Activated naive CD4-positive, alpha-beta T cell (primary cell): Measurements from ENCODE around the gene PCDHB16.

Experiments
- DNase-seq, 4 experiments: peaks; one replicate each; lab custom pipeline; 2025; lab: John Stamatoyannopoulos, UW

The PCDHB16 gene

DNA sequence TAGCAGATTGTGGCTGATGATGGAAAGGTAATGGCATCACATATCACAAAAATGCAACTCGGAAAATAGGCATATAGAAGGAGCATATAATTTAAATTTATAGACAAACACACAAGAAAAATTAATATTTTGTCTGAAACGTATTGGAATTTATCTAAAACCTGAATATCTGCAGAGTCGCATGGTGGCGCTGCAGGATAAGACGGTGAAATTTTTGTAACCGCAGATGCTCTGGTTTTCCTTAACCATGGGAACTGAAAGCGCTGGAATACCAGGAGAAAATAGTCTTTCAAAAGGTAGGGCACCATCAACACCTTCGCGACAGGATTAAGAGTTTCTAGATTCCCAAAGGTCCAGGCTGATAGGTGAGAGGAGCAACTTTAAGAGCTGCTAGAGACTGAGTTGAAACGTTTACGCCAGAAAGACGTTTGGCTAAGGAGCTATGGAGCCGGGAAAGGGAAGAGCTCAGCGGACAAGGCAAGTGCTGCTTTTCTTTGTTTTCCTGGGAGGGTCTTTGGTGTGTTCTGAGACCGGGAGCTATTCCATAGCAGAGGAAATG, 52.0 kb downstream of the PCDHB16 start:
- no peak for DNase-seq
